KMS-11 (cell line): ENCODE data around the gene CDK15.

Source experiments
- H2AFZ ChIP-seq: fragments of 200-600 bp; sonication (generic); 2 replicates; pipeline ENCODE4 v1.6.1; 2016; ENCODE audit warnings: antibody characterized with exemption, mixed run types, low read depth
- H3K27ac ChIP-seq: fragments of 200-600 bp; sonication (generic); 2 replicates; pipeline ENCODE4 v1.6.1; 2016; ENCODE audit warnings: mild to moderate bottlenecking, mixed run types
- H3K27me3 ChIP-seq: fragments of 200-600 bp; sonication (generic); 2 replicates; pipeline ENCODE4 v1.6.1; 2017; ENCODE audit warnings: mild to moderate bottlenecking, low read depth, mixed run types, moderate library complexity; ENCODE audit not compliant: insufficient read depth
- H3K36me3 ChIP-seq: fragments of 200-600 bp; sonication (generic); 2 replicates; pipeline ENCODE4 v1.6.1; 2017; ENCODE audit warnings: mild to moderate bottlenecking, mixed run types; ENCODE audit not compliant: insufficient read depth
- H3K4me1 ChIP-seq: fragments of 200-600 bp; sonication (generic); 2 replicates; pipeline ENCODE4 v1.6.1; 2016; ENCODE audit warnings: mild to moderate bottlenecking, low read depth, mixed run types; ENCODE audit not compliant: poor library complexity, severe bottlenecking
- H3K4me2 ChIP-seq: fragments of 200-600 bp; sonication (generic); 2 replicates; pipeline ENCODE4 v1.7.0; 2016; ENCODE audit warnings: mild to moderate bottlenecking, mixed run types
- H3K4me3 ChIP-seq: fragments of 200-600 bp; sonication (generic); IDR thresholded peaks from 2 replicates; pipeline ENCODE4 v1.6.1; 2017; ENCODE audit warnings: low read depth, low read length, mixed read lengths; ENCODE audit not compliant: insufficient read depth
- H3K79me2 ChIP-seq: fragments of 200-600 bp; sonication (generic); 2 replicates; pipeline ENCODE4 v1.6.1; 2016; ENCODE audit warnings: low read depth, mixed run types; ENCODE audit not compliant: insufficient read depth
- H3K9ac ChIP-seq: fragments of 200-600 bp; sonication (generic); 2 replicates; pipeline ENCODE4 v1.6.1; 2016; ENCODE audit warnings: mild to moderate bottlenecking, mixed run types
- H4K20me1 ChIP-seq: fragments of 200-600 bp; sonication (generic); 2 replicates; pipeline ENCODE4 v1.6.1; 2016; ENCODE audit warnings: mild to moderate bottlenecking, mixed run types; ENCODE audit not compliant: insufficient read depth
- CTCF ChIP-seq: fragments of 200-600 bp; sonication (generic); conservative IDR thresholded peaks from 2 replicates; pipeline ENCODE4 v1.6.1; 2017; ENCODE audit warnings: low read depth, mild to moderate bottlenecking, antibody characterized with exemption, low read length, moderate library complexity, mixed read lengths

Gene CDK15

GRCh38 chr2:201924453-201924852, 118.1 kb downstream of the CDK15 start:
- H3K4me3 ChIP-seq, result no peak overlapping the region
- no peaks in the 10 kb centered on the region for H3K79me2 ChIP-seq
- H3K4me2 ChIP-seq, result no peak overlapping the region
- H2AFZ ChIP-seq, result no peak overlapping the region
- H3K36me3 ChIP-seq, result no peaks in the 10 kb centered on the region
- H3K4me1 ChIP-seq, result no peaks in the 10 kb centered on the region
- no peak overlapping the region for H3K27ac ChIP-seq
- no peak overlapping the region for H3K9ac ChIP-seq
- H3K27me3 ChIP-seq, result no peaks in the 10 kb centered on the region
- no peaks in the 10 kb centered on the region for H4K20me1 ChIP-seq
- TF ChIP-seq CTCF, result no peak

- no peak for TF ChIP-seq CTCF
- Histone ChIP-seq H3K9ac (no peak overlapping the region), H4K20me1 (no peaks in the 10 kb centered on the region), H3K4me1 (no peaks in the 10 kb centered on the region), H3K27ac (no peak overlapping the region), H3K4me2 (no peak overlapping the region), H3K36me3 (no peaks in the 10 kb centered on the region), H3K79me2 (no peaks in the 10 kb centered on the region), H3K27me3 (no peaks in the 10 kb centered on the region), H3K4me3 (no peak overlapping the region), H2AFZ (no peak overlapping the region)
Observed at GRCh38 chr2:201925056-201925455, 118.7 kb downstream of the CDK15 start.

- no peak overlapping the region for H3K4me3 ChIP-seq
- H3K27ac ChIP-seq, result no peak overlapping the region
- H3K4me1 ChIP-seq, result no peaks in the 10 kb centered on the region
- no peak overlapping the region for H3K4me2 ChIP-seq
- no peak overlapping the region for H3K9ac ChIP-seq
- no peaks in the 10 kb centered on the region for H4K20me1 ChIP-seq
- no peaks in the 10 kb centered on the region for H3K79me2 ChIP-seq
- no peak overlapping the region for H2AFZ ChIP-seq
- no peaks in the 10 kb centered on the region for H3K36me3 ChIP-seq
- H3K27me3 ChIP-seq, result no peaks in the 10 kb centered on the region
- TF ChIP-seq CTCF, result no peak
Observed at GRCh38 chr2:201926067-201926466, 119.7 kb downstream of the CDK15 start.

- Histone ChIP-seq H3K36me3 (no peaks in the 10 kb centered on the region), H3K4me2 (no peak overlapping the region), H3K79me2 (no peaks in the 10 kb centered on the region), H3K9ac (no peak overlapping the region), H4K20me1 (no peaks in the 10 kb centered on the region), H2AFZ (no peak overlapping the region), H3K4me1 (no peaks in the 10 kb centered on the region), H3K4me3 (no peak overlapping the region), H3K27me3 (no peaks in the 10 kb centered on the region), H3K27ac (no peak overlapping the region)
- no peak for TF ChIP-seq CTCF
Observed at GRCh38 chr2:201928363-201928762, 122.0 kb downstream of the CDK15 start.
